IMR-90 (cell line): ENCODE results near the gene ASIC2. TPM values are rescaled to one million over a fixed set of nuclear protein-coding genes. Genes with fewer than 3 reads are reported as not detected.

Experiments
- ATAC-seq: fragments of 200-7000 bp; cut with Tn5 transposase; 2 replicates; pipeline ENCODE4 v1.9.1; 2020; ENCODE audit warnings: low read depth, mild to moderate bottlenecking, moderate library complexity
- BruUV-seq: library from RNA; stranded (reverse); fragments of 400-500 nt; replicated peaks from 2 replicates; lab custom pipeline; 2021; lab: Mats Ljungman, UMichigan
- CTCF ChIA-PET: fragments of 300-600 bp; formaldehyde crosslinking; extraction: SDS; loops from one replicate; lab custom pipeline; 2021; ENCODE audit warnings: antibody characterized with exemption; lab: Yijun Ruan, JAX
- POLR2A ChIA-PET: fragments of 300-600 bp; sonication (Branson Sonifier 250); formaldehyde crosslinking; loops from one replicate; lab custom pipeline; 2022; ENCODE audit warnings: antibody characterized with exemption; ENCODE audit not compliant: unreplicated experiment; lab: Charles Lee
- DNase-seq: peaks from one replicate; pipeline ENCODE4 v3.0.0; 2013
- H2AFZ ChIP-seq: replicated peaks from 2 replicates; pipeline ENCODE3; 2013; ENCODE audit warnings: low read length, mild to moderate bottlenecking; ENCODE audit not compliant: poor library complexity
- H2AK5ac ChIP-seq: 2 replicates; pipeline ENCODE4 v1.6.1; 2013; ENCODE audit warnings: low read depth, low read length, inconsistent platforms
- H2AK9ac ChIP-seq: replicated peaks from 2 replicates; pipeline ENCODE3; 2013; ENCODE audit warnings: mild to moderate bottlenecking, low read depth, low read length, moderate library complexity; ENCODE audit not compliant: poor library complexity
- H2BK120ac ChIP-seq: 2 replicates; pipeline ENCODE4 v1.6.1; 2013; ENCODE audit warnings: low read depth, low read length, inconsistent platforms
- H2BK15ac ChIP-seq: 3 replicates; pipeline ENCODE4 v1.6.1; 2013; ENCODE audit warnings: low read depth, low read length, inconsistent platforms
- H2BK20ac ChIP-seq: 2 replicates; pipeline ENCODE4 v1.6.1; 2013; ENCODE audit warnings: low read depth, mild to moderate bottlenecking, inconsistent platforms, low read length, moderate library complexity
- H2BK5ac ChIP-seq: 2 replicates; pipeline ENCODE4 v1.6.1; 2013; ENCODE audit warnings: mild to moderate bottlenecking, low read depth, low read length, inconsistent platforms; ENCODE audit not compliant: poor library complexity, severe bottlenecking
- H3K14ac ChIP-seq: replicated peaks from 2 replicates; pipeline ENCODE4 v1.6.1; 2013; ENCODE audit warnings: low read depth, low read length, inconsistent platforms
- H3K18ac ChIP-seq: 2 replicates; pipeline ENCODE4 v1.6.1; 2013; ENCODE audit warnings: low read depth, low read length, control low read depth
- H3K23ac ChIP-seq: 2 replicates; pipeline ENCODE4 v1.6.1; 2013; ENCODE audit warnings: low read depth, low read length, inconsistent platforms
- H3K27ac ChIP-seq: 2 replicates; pipeline ENCODE4 v1.5.1; 2013; ENCODE audit warnings: mild to moderate bottlenecking, control low read depth, low read length; ENCODE audit not compliant: insufficient read depth
- H3K27me3 ChIP-seq: 2 replicates; pipeline ENCODE4 v1.6.1; 2013; ENCODE audit warnings: low read length; ENCODE audit not compliant: control insufficient read depth, insufficient read depth
- H3K36me3 ChIP-seq: 2 replicates; pipeline ENCODE4 v1.6.1; 2013; ENCODE audit warnings: low read length, mixed read lengths; ENCODE audit not compliant: control insufficient read depth, insufficient read depth
- H3K4ac ChIP-seq: 2 replicates; pipeline ENCODE4 v1.6.1; 2013; ENCODE audit warnings: low read depth, low read length, inconsistent platforms
- H3K4me1 ChIP-seq: 2 replicates; pipeline ENCODE4 v1.6.1; 2013; ENCODE audit warnings: low read length, mixed read lengths; ENCODE audit not compliant: control insufficient read depth, insufficient read depth
- H3K4me2 ChIP-seq: 2 replicates; pipeline ENCODE4 v1.6.1; 2013; ENCODE audit warnings: low read depth, mild to moderate bottlenecking, control low read depth, low read length, moderate library complexity
- H3K4me3 ChIP-seq: 2 replicates; pipeline ENCODE4 v1.5.1; 2013; ENCODE audit warnings: low read depth, mild to moderate bottlenecking, control low read depth, low read length, moderate library complexity; ENCODE audit not compliant: insufficient read depth
- H3K56ac ChIP-seq: 2 replicates; pipeline ENCODE4 v1.6.1; 2013; ENCODE audit warnings: low read length, inconsistent platforms; ENCODE audit not compliant: insufficient read depth; ENCODE audit errors: extremely low read depth
- H3K79me1 ChIP-seq, 2 experiments: 2 replicates each; pipeline ENCODE4 v1.6.1; 2013; ENCODE audit warnings: low read length in 2 of 2, inconsistent platforms in 1 of 2, low read depth in 1 of 2
- H3K9ac ChIP-seq: 2 replicates; pipeline ENCODE4 v1.6.1; 2013; ENCODE audit warnings: low read depth, low read length, control low read depth
- H3K9me1 ChIP-seq: 2 replicates; pipeline ENCODE4 v1.6.1; 2013; ENCODE audit warnings: low read length, inconsistent platforms; ENCODE audit not compliant: insufficient read depth
- H3K9me3 ChIP-seq: 2 replicates; pipeline ENCODE4 v1.6.1; 2013; ENCODE audit warnings: low read length; ENCODE audit not compliant: control insufficient read depth, insufficient read depth
- H4K20me1 ChIP-seq: 2 replicates; pipeline ENCODE4 v1.6.1; 2013; ENCODE audit warnings: low read length, inconsistent platforms; ENCODE audit not compliant: insufficient read depth
- H4K5ac ChIP-seq: 2 replicates; pipeline ENCODE4 v1.6.1; 2013; ENCODE audit warnings: mild to moderate bottlenecking, low read depth, low read length, control low read depth
- H4K8ac ChIP-seq, 2 experiments: 2 replicates each; pipeline ENCODE4 v1.6.1; 2013; ENCODE audit warnings: low read depth in 2 of 2, low read length in 2 of 2, control low read depth in 1 of 2, inconsistent platforms in 1 of 2
- H4K91ac ChIP-seq: 2 replicates; pipeline ENCODE4 v1.6.1; 2013; ENCODE audit warnings: low read depth, low read length, inconsistent platforms; ENCODE audit not compliant: insufficient read depth
- BHLHE40 ChIP-seq: fragments of 150-350 bp; IDR thresholded peaks from 2 replicates; pipeline ENCODE4 v1.6.1; 2016; ENCODE audit warnings: mild to moderate bottlenecking, low read depth, low read length
- FOS ChIP-seq: fragments of 150-350 bp; IDR thresholded peaks from 2 replicates; pipeline ENCODE4 v1.6.1; 2016; ENCODE audit warnings: low read depth, low read length
- POLR2A ChIP-seq: IDR thresholded peaks from 2 replicates; pipeline ENCODE4 v1.6.1; 2012; ENCODE audit warnings: mild to moderate bottlenecking, low read depth, low read length
- WGBS, 2 experiments: methylation state at CpG; one replicate each; pipeline versions ENCODE4 v1.1.5 to v1.1.7; 2013; ENCODE audit warnings: missing lambda C conversion rate in 2 of 2; ENCODE audit not compliant: insufficient read length in 1 of 2; ENCODE audit errors: extremely low coverage in 2 of 2; 5-methylcytosine and 5-hydroxymethylcytosine counted together
- dilution Hi-C: fragments of 300-500 bp; cut with HindIII; formaldehyde crosslinking; loops from one replicate; pipeline ENCODE4 v1.14.3; 2018; ENCODE audit warnings: low sequenced_read_pairs; ENCODE audit not compliant: unreplicated experiment
- in situ Hi-C: fragments of 300-500 bp; cut with MboI; formaldehyde crosslinking; loops from 3 replicates; pipeline ENCODE4 v1.14.3; 2019; ENCODE audit warnings: low sequenced_read_pairs, inconsistent platforms, mixed read lengths
- intact Hi-C: fragments of 100-400 bp; cut with micrococcal nuclease; formaldehyde crosslinking; loops from 2 replicates; pipeline ENCODE4 v1.10.0; 2022
- polyA plus RNA-seq, 3 experiments: library from polyadenylated mRNA; depleted of rRNA; stranded (reverse); fragments of >200 nt; gene quantifications; 2 replicates each; pipeline ENCODE4 v1.2.3, GENCODE V29; 2012; ENCODE audit warnings: low replicate concordance in 1 of 3
- total RNA-seq: library from RNA; depleted of rRNA; stranded (reverse); fragments of >200 nt; gene quantifications from 2 replicates; pipeline ENCODE4 v1.2.3, GENCODE V29; 2012

ASIC2 gene
- total and polyA plus RNA-seq, 2 of the 4 experiments (the other 2 are of a cell fraction) = under 0.01 to 0.15 TPM

DNA sequence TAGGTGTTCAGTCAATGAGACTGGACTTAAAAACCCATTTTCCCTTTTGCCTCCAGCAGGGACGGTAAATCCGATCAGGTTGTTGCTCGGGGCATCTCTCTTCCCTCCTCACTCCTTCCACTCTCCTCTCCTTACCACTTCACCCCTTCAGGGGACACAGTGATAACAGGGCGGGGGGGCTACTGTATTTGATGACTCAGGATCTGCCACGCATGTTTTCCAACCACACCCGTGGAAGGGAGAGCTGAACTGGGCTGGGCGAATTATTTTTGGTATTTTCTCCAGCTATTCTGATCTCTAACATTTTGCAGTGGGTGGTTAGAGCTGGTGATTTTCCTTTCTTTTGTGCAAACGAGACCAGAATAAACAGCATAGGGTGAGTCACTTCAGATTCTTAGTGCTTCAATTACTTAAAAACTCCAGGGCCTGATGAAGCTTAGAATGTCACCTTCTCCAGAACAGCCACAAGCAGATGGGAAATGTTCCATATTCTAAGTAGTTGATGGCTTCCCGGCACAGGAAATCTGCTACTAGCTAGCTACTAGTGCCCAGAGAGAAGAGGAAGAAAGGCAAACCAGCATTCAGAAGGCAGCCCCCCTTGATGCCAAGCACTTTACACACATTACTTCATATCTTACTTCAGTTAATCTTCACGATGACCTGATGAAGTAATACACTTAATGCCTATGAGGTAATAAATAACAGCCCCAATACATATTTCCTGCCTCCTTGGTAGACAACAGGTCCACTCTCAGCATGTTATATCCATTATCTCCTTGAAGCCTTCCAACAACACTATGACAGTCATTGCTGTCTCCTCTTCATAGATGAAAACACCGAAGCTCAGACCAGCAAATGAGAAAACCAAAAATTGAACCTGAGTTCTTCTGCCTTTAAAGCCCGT lies 74.1 kb downstream of the ASIC2 start:
- TF ChIP-seq BHLHE40 (peak; percentile 40; the same call in 1 of the 2 replicates), POLR2A (no peak), FOS (peak; percentile 28; the same call in 1 of the 2 replicates)
- Histone ChIP-seq H2AFZ (peak overlapping the region; percentile 18), H3K9ac (no peak overlapping the region), H4K20me1 (no peaks in the 10 kb centered on the region), H3K9me3 (no peaks in the 10 kb centered on the region), H3K14ac (no peak overlapping the region), H2BK15ac (peak overlapping the region; percentile 21; the same call in 1 of the 3 replicates), H3K23ac (no peak overlapping the region), H4K91ac (no peak overlapping the region; the same call in 1 of the 2 replicates), H3K9me1 (peaks cover 5% of the 10 kb centered on the region; the same call in 1 of the 2 replicates), H2BK5ac (peak overlapping the region; percentile 5), H2BK120ac (no peak overlapping the region), H2BK20ac (peak overlapping the region; percentile 13; the same call in 1 of the 2 replicates), H3K4me3 (no peak overlapping the region), H3K4ac (no peak overlapping the region; the same call in 1 of the 2 replicates), H3K18ac (no peak overlapping the region; the same call in 1 of the 2 replicates), H3K4me2 (peak overlapping the region; percentile 18; the same call in 1 of the 2 replicates), H4K5ac (no peak overlapping the region; the same call in 1 of the 2 replicates), H3K56ac (no peak overlapping the region), H3K36me3 (no peaks in the 10 kb centered on the region), H3K79me1 (no peaks in the 10 kb centered on the region; a peak in 1 of 4 replicates), H3K27ac (peak overlapping the region; percentile 61), H4K8ac (peak overlapping the region in 1 of 2 experiments; percentile 65; a peak in 1 of 4 replicates), H2AK5ac (no peak overlapping the region; the same call in 1 of the 2 replicates), H3K27me3 (no peaks in the 10 kb centered on the region), H3K4me1 (peaks cover 10% of the 10 kb centered on the region; the same call in 1 of the 2 replicates), H2AK9ac (no peak overlapping the region)
- in situ Hi-C loops (no loop called here), intact Hi-C loops (loop anchor here (5.0 kb wide), 1 partner anchor 73 kb away; the partner anchor contains the start of gene ASIC2), dilution Hi-C loops (no loop called here)
- DNase-seq = peak; percentile 56
- POLR2A ChIA-PET = no interaction called here
- no TSS peak for BruUV-seq
- peak; percentile 91 for ATAC-seq
- CTCF ChIA-PET = interaction anchor here (0.7 kb wide), 1 partner anchor 74 kb away, joined by 3 read pairs; the partner anchor contains the start of gene ASIC2
- 63% methylated on average over 2 of the region's 12 CpGs; no CpG with 5 or more reads in 1 of the 2 experiments for WGBS, 2 experiments
